MCF 10A (cell line): Measurements from ENCODE around the gene RAMP3. TPM values are rescaled to one million over a fixed set of nuclear protein-coding genes. Genes with fewer than 3 reads are reported as not detected.

Source experiments
- BruUV-seq: library from RNA; stranded (reverse); fragments of 400-500 nt; replicated peaks from 2 replicates; lab custom pipeline; 2021; lab: Mats Ljungman, UMichigan
- CTCF ChIA-PET: fragments of 300-600 bp; sonication (Branson Sonifier 250); formaldehyde crosslinking; extraction: SDS; loops from one replicate; lab custom pipeline; 2021; ENCODE audit warnings: antibody characterized with exemption, inconsistent platforms; lab: Yijun Ruan, JAX
- POLR2A ChIA-PET: fragments of 300-600, 350-650 bp; sonication (Branson Sonifier 250); formaldehyde crosslinking; extraction: SDS; loops from one replicate; lab custom pipeline; 2020; ENCODE audit warnings: antibody characterized with exemption, inconsistent platforms; lab: Yijun Ruan, JAX
- DNase-seq: peaks from one replicate; pipeline ENCODE4 v3.0.0-alpha.2; 2018; ENCODE audit not compliant: unreplicated experiment
- H3K27ac Mint-ChIP-seq: one replicate; pipeline ENCODE4 v1.8.0; 2022; ENCODE audit warnings: mild to moderate bottlenecking, low read depth, mixed read lengths; ENCODE audit not compliant: unreplicated experiment
- H3K27me3 Mint-ChIP-seq: one replicate; pipeline ENCODE4 v1.8.0; 2022; ENCODE audit warnings: mixed read lengths; ENCODE audit not compliant: insufficient read depth, unreplicated experiment
- H3K36me3 Mint-ChIP-seq: one replicate; pipeline ENCODE4 v1.8.0; 2022; ENCODE audit warnings: mild to moderate bottlenecking, moderate library complexity, mixed read lengths; ENCODE audit not compliant: insufficient read depth, unreplicated experiment
- H3K4me1 Mint-ChIP-seq: one replicate; pipeline ENCODE4 v1.8.0; 2022; ENCODE audit warnings: mixed read lengths; ENCODE audit not compliant: insufficient read depth, unreplicated experiment
- H3K4me3 Mint-ChIP-seq: one replicate; pipeline ENCODE4 v1.8.0; 2022; ENCODE audit warnings: mild to moderate bottlenecking, moderate library complexity, mixed read lengths; ENCODE audit not compliant: unreplicated experiment
- H3K9me3 Mint-ChIP-seq: one replicate; pipeline ENCODE4 v1.8.0; 2022; ENCODE audit warnings: mixed read lengths; ENCODE audit not compliant: unreplicated experiment
- intact Hi-C: fragments of 100-400 bp; cut with micrococcal nuclease; formaldehyde crosslinking; loops from 2 replicates; pipeline ENCODE4 v1.14.1; 2022
- total RNA-seq: library from RNA; stranded (reverse); gene quantifications from 2 replicates; pipeline ENCODE4 v1.2.3, GENCODE V29; 2022
- TF ChIP-seq, protein P1 (sequence below): fragments of 200-600 bp; IDR thresholded peaks from one replicate; pipeline ENCODE4 v1.8.0; 2022; ENCODE audit warnings: antibody characterized with exemption, mild to moderate bottlenecking; ENCODE audit not compliant: unreplicated experiment

Gene RAMP3
- total RNA-seq, 1 experiment from 2014 or later: not detected

DNA sequence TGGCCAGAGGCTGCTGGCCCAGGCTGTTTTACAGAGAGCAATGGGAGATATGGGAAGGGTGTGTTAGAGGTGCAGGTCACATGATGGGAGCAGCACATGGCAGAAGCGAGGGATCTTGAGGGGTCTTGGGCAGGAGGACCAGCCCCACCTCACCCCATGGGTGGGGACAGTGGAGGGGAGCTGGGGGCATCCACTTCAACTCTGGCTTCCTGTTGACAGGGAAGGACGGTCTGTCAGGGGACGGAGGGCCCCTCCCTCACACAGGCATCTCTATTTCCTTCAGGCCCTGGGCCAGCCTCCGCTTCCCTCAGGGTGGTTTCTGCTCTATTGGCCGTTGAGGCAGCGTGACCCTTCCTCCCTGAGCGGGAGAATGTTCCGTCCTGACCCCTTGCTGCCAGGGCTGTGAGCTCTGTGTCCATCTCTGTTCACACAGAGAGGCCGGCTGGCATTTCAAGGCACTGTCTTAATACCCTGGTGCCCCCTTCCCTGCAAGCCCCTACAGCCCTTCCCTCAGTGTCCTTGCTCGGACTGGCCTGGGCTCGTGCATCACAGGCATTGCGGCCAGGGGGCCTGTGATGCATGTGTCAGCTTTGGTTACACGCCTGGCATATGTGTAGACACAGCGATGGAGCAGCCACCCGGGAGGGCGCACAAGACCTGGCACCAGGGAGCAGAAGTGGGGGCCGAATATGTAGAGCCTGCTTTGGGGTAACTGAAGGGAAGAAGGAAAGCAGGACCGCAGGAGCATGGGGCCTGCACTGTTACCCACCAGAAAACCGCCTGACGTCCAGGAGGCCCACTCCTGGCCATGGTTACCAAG is 31.8 kb downstream of the RAMP3 start:
- Mint-ChIP-seq H3K9me3 (peaks cover 8% of the 10 kb centered on the region), H3K36me3 (no peaks in the 10 kb centered on the region), H3K27ac (no peak overlapping the region), H3K4me1 (no peaks in the 10 kb centered on the region), H3K4me3 (no peak overlapping the region), H3K27me3 (peaks cover 32% of the 10 kb centered on the region)
- no TSS peak for BruUV-seq
- POLR2A ChIA-PET: no interaction called here
- intact Hi-C loops: no loop called here
- TF ChIP-seq, protein P1, sequence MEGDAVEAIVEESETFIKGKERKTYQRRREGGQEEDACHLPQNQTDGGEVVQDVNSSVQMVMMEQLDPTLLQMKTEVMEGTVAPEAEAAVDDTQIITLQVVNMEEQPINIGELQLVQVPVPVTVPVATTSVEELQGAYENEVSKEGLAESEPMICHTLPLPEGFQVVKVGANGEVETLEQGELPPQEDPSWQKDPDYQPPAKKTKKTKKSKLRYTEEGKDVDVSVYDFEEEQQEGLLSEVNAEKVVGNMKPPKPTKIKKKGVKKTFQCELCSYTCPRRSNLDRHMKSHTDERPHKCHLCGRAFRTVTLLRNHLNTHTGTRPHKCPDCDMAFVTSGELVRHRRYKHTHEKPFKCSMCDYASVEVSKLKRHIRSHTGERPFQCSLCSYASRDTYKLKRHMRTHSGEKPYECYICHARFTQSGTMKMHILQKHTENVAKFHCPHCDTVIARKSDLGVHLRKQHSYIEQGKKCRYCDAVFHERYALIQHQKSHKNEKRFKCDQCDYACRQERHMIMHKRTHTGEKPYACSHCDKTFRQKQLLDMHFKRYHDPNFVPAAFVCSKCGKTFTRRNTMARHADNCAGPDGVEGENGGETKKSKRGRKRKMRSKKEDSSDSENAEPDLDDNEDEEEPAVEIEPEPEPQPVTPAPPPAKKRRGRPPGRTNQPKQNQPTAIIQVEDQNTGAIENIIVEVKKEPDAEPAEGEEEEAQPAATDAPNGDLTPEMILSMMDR: no peak
- CTCF ChIA-PET: no interaction called here
- no peak for DNase-seq

DNA sequence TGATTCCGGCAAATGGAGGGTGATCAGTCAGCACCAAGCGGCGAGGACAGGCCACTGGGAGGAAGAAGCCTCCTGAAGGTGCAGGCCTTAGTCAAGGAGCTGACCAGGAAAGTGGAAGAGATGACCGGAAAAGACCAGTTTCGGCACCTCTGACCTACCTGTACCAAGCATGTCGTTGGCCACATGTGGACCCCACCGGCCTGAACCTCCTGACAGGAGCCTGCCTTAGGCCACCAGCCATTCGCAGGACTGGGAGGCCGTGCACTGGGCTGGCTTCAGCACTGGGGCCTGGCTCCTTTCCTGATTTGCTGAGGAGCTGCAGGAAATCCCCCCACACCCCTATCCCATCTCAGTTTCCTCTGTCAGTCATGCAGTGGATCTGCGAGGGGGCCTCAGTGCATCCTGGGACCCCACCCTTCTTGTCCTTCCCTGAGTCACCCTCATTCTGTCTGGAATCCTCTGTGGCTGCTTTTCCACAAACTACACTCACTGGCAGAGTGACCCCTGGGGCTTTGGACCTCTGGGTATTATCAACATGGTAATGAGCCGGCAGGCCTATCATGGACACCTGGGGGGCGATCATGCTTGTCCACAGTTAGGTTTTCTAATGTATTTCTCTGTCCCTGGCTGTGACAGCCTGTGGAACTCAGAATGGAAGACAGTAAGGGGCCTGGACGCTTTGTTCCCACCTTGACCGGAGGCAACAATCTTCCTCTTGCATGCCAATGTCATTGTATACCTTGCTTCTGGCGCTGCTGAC is 33.0 kb downstream of the RAMP3 start:
- Mint-ChIP-seq H3K27ac (no peak overlapping the region), H3K9me3 (peaks cover 8% of the 10 kb centered on the region), H3K36me3 (no peaks in the 10 kb centered on the region), H3K4me3 (no peak overlapping the region), H3K27me3 (peaks cover 44% of the 10 kb centered on the region), H3K4me1 (no peaks in the 10 kb centered on the region)
- TF ChIP-seq, protein P1: no peak
- BruUV-seq: no TSS peak
- intact Hi-C loops: no loop called here
- ChIA-PET CTCF (interaction anchor here (0.6 to 1.1 kb wide), 2 partner anchors 13 to 1162 kb away, joined by 3 to 5 read pairs; no protein-coding TSS in a partner anchor), POLR2A (no interaction called here)
- no peak for DNase-seq

DNA sequence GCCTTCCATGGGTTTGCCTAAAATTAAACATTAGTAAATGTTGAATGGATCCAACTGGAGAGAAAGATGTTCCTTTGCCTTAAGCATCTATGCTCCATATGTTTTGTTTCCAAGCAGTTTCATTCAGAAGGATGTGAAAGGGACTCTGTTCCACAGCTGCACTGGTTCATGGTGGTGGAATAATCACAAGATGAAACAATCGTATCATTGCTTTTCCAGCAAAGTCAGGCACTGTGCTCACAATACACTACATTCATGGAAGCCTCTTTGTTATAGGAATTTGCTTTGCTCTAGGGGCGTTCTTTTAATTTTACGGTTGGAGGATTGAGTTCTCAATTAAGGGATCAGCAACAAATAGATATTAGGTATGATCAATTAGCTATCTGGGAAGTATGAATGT is 33.8 kb downstream of the RAMP3 start:
- TF ChIP-seq, protein P1: no peak
- H3K4me1 Mint-ChIP-seq: no peaks in the 10 kb centered on the region
- peaks cover 51% of the 10 kb centered on the region for H3K27me3 Mint-ChIP-seq
- no TSS peak for BruUV-seq
- H3K27ac Mint-ChIP-seq: no peak overlapping the region
- POLR2A ChIA-PET: no interaction called here
- intact Hi-C loops: no loop called here
- H3K4me3 Mint-ChIP-seq: no peak overlapping the region
- no peaks in the 10 kb centered on the region for H3K36me3 Mint-ChIP-seq
- no peak for DNase-seq
- CTCF ChIA-PET: no interaction called here
- peaks cover 8% of the 10 kb centered on the region for H3K9me3 Mint-ChIP-seq

DNA sequence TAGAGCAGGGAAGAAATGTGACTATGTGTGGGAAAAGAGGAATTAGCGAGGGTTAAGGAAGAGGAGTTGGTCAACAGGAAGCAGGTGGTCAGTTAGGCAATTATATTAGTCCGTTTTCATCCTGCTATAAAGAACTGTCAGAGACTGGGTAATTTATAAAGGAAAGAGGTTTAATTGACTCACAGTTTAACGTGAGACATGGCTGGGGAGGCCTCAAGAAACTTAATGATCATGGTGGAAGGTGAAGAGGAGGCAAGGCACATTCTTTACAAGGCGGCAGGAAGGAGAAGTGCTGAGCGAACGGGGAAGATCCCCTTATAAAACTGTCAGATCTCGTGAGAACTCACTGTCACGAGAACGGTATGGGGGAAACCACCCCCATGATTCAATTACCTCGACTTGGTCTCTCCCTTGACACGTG is 35.0 kb downstream of the RAMP3 start:
- peaks cover 8% of the 10 kb centered on the region for H3K9me3 Mint-ChIP-seq
- TF ChIP-seq, protein P1: no peak
- no TSS peak for BruUV-seq
- no peaks in the 10 kb centered on the region for H3K36me3 Mint-ChIP-seq
- no peak overlapping the region for H3K4me3 Mint-ChIP-seq
- no peak for DNase-seq
- H3K4me1 Mint-ChIP-seq: no peaks in the 10 kb centered on the region
- intact Hi-C loops: no loop called here
- ChIA-PET CTCF (no interaction called here), POLR2A (no interaction called here)
- H3K27ac Mint-ChIP-seq: no peak overlapping the region
- H3K27me3 Mint-ChIP-seq: peaks cover 64% of the 10 kb centered on the region
